CD4-positive, alpha-beta T cell treated with Interleukin-4 for 1 hour (primary cell): ENCODE results near the gene AUH.

Experiments
- DNase-seq, 2 donors: peaks; one replicate each; pipeline ENCODE4 v3.0.0-alpha.2; 2020 to 2022

Gene AUH

GRCh38 chr9:91243029-91243428 lies 118.7 kb downstream of the AUH start:
- no peak for DNase-seq

- no peak for DNase-seq
Observed at GRCh38 chr9:91241909-91242308, 119.8 kb downstream of the AUH start.

- no peak for DNase-seq
Observed at GRCh38 chr9:91240596-91241165, 121.0 kb downstream of the AUH start.

- DNase-seq: no peak
Observed at GRCh38 chr9:91239367-91240111, 122.2 kb downstream of the AUH start.

- DNase-seq: no peak
Observed at GRCh38 chr9:91234523-91234922, 127.2 kb downstream of the AUH start.

GRCh38 chr9:91231619-91232018 lies 130.1 kb downstream of the AUH start:
- DNase-seq: no peak

GRCh38 chr9:91223000-91223399 lies 138.7 kb downstream of the AUH start:
- no peak for DNase-seq

GRCh38 chr9:91222457-91222856 lies 139.3 kb downstream of the AUH start:
- DNase-seq: no peak

- no peak for DNase-seq
Observed at GRCh38 chr9:91221332-91221731, 140.4 kb downstream of the AUH start.

- no peak for DNase-seq
Observed at GRCh38 chr9:91220491-91221135, 141.1 kb downstream of the AUH start.

- DNase-seq: no peak
Observed at GRCh38 chr9:91220021-91220420, 141.7 kb downstream of the AUH start.

- no peak for DNase-seq
Observed at GRCh38 chr9:91219557-91219956, 142.2 kb downstream of the AUH start.

GRCh38 chr9:91217388-91217787 lies 144.3 kb downstream of the AUH start:
- DNase-seq: no peak

- no peak for DNase-seq
Observed at GRCh38 chr9:91214867-91215266, 146.9 kb downstream of the AUH start.

GRCh38 chr9:91214086-91214485 lies 147.6 kb downstream of the AUH start:
- DNase-seq: no peak

- DNase-seq: no peak
Observed at GRCh38 chr9:91212596-91213243, 149.0 kb downstream of the AUH start.

GRCh38 chr9:91211919-91212318 lies 149.8 kb downstream of the AUH start:
- peak in 1 of 2 donors; percentile 15 for DNase-seq

GRCh38 chr9:91211414-91211813 lies 150.3 kb downstream of the AUH start:
- peak in 1 of 2 donors; percentile 44 for DNase-seq

- DNase-seq: no peak
Observed at GRCh38 chr9:91210318-91210717, 151.4 kb downstream of the AUH start.

GRCh38 chr9:91208837-91209236 lies 152.9 kb downstream of the AUH start:
- DNase-seq: no peak

- no peak for DNase-seq
Observed at GRCh38 chr9:91208419-91208745, 153.3 kb downstream of the AUH start.

GRCh38 chr9:91207729-91208418 lies 153.8 kb downstream of the AUH start:
- peak in 1 of 2 donors; percentile 51 for DNase-seq

GRCh38 chr9:91207397-91207728 lies 154.4 kb downstream of the AUH start:
- DNase-seq: no peak
